ENCODE data around the gene PRAMEF2.
"Not testable (repeated sequence)": the region's sequence is repeated elsewhere in the genome, so short reads cannot be mapped to it uniquely, and the experiment has no call there.

DNA sequence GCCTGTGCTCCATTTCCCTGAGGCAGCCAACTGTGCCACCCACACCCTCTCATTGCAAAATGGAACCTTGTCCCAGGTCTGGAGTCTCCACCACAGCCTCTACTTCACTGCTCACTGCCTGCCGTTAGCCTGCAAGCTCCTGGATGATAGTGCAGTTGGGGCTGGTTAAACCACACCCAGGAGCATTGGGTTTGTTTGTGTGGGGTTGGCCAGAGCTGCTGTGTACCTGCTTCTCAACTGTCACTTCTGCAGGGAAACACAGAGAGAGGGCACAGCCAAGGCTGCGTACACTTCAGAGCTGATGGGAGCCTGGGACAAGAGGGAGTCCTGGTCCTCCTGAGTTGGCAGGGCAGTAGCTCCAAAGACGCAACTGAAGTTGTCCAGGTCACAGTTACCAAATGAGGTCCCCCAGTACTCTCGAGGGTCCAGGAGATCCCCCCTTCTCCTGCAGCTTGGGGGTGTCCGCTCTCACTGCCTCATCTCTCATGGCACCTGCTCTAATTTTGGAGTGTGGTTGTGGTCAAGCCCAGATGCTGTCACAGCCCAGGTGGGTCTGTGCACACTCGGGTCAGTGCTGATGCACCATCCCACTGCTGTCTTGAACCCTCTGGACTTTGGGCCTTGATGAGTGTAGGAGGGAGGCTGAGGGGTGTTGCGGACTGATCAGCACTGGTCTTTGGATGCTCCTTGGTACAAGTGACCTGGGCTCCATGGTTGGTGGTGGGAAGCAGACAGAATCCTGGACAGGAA, 6.4 kb downstream of the PRAMEF2 start:
- not testable (repeated sequence) for TF ChIP-seq POLR2A, EP300 (IDR thresholded peaks at IDR 0.05)
- TF ChIP-seq, protein P1, sequence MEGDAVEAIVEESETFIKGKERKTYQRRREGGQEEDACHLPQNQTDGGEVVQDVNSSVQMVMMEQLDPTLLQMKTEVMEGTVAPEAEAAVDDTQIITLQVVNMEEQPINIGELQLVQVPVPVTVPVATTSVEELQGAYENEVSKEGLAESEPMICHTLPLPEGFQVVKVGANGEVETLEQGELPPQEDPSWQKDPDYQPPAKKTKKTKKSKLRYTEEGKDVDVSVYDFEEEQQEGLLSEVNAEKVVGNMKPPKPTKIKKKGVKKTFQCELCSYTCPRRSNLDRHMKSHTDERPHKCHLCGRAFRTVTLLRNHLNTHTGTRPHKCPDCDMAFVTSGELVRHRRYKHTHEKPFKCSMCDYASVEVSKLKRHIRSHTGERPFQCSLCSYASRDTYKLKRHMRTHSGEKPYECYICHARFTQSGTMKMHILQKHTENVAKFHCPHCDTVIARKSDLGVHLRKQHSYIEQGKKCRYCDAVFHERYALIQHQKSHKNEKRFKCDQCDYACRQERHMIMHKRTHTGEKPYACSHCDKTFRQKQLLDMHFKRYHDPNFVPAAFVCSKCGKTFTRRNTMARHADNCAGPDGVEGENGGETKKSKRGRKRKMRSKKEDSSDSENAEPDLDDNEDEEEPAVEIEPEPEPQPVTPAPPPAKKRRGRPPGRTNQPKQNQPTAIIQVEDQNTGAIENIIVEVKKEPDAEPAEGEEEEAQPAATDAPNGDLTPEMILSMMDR (IDR thresholded peaks at IDR 0.05): not testable (repeated sequence)

All from stomach (tissue), 4 donors.